ENCODE data around the gene HHATL.

The HHATL gene

GRCh38 chr3:42664438-42664803 is 38.2 kb downstream of the HHATL start:
- DNase-seq (ENCODE audit: low read depth in 2 of 2) = no peak

- no peak for DNase-seq (ENCODE audit: low read depth in 2 of 2)
These were observed 38.8 kb downstream of the HHATL start for GRCh38 chr3:42663581-42664437.

GRCh38 chr3:42662813-42663535 is 39.6 kb downstream of the HHATL start:
- no peak for DNase-seq (ENCODE audit: low read depth in 2 of 2)

GRCh38 chr3:42662037-42662812 is 40.4 kb downstream of the HHATL start:
- DNase-seq (ENCODE audit: low read depth in 2 of 2) = no peak

- DNase-seq (ENCODE audit: low read depth in 2 of 2) = no peak
These were observed 41.0 kb downstream of the HHATL start for GRCh38 chr3:42661593-42662022.

- DNase-seq (ENCODE audit: low read depth in 2 of 2) = no peak
These were observed 41.7 kb downstream of the HHATL start for GRCh38 chr3:42660898-42661297.

GRCh38 chr3:42660131-42660715 is 42.4 kb downstream of the HHATL start:
- no peak for DNase-seq (ENCODE audit: low read depth in 2 of 2)

- DNase-seq (ENCODE audit: low read depth in 2 of 2) = no peak
These were observed 43.0 kb downstream of the HHATL start for GRCh38 chr3:42659451-42660130.

GRCh38 chr3:42658771-42659390 is 43.7 kb downstream of the HHATL start:
- DNase-seq (ENCODE audit: low read depth in 2 of 2) = no peak

GRCh38 chr3:42658091-42658770 is 44.4 kb downstream of the HHATL start:
- no peak for DNase-seq (ENCODE audit: low read depth in 2 of 2)

- DNase-seq (ENCODE audit: low read depth in 2 of 2) = no peak
These were observed 44.9 kb downstream of the HHATL start for GRCh38 chr3:42657675-42658074.

- DNase-seq (ENCODE audit: low read depth in 2 of 2) = no peak
These were observed 45.7 kb downstream of the HHATL start for GRCh38 chr3:42656680-42657610.

GRCh38 chr3:42655980-42656679 is 46.5 kb downstream of the HHATL start:
- DNase-seq (ENCODE audit: low read depth in 2 of 2) = no peak

- DNase-seq (ENCODE audit: low read depth in 2 of 2) = no peak
These were observed 47.2 kb downstream of the HHATL start for GRCh38 chr3:42655331-42655888.

GRCh38 chr3:42654331-42655201 is 48.0 kb downstream of the HHATL start:
- peak in 1 of 2 experiments; percentile 31 for DNase-seq (ENCODE audit: low read depth in 2 of 2)

- DNase-seq (ENCODE audit: low read depth in 2 of 2) = no peak
These were observed 48.9 kb downstream of the HHATL start, which contains the start of gene ZBTB47 for GRCh38 chr3:42653560-42654330. TSS of gene ZBTB47 (plus strand) at chr3:42653697. CDS start at chr3:42658356, 4,659 bp downstream.

- no peak for DNase-seq (ENCODE audit: low read depth in 2 of 2)
These were observed 49.4 kb downstream of the HHATL start for GRCh38 chr3:42653303-42653559.

Measured in fibroblast of skin of left biceps (primary cell).